B cell (primary cell): ENCODE results near the gene SRRM5. TPM values are rescaled to one million over a fixed set of nuclear protein-coding genes. Genes with fewer than 3 reads are reported as not detected.

Source experiments
- ATAC-seq: fragments of 200-7000 bp; cut with Tn5 transposase; one replicate; pipeline ENCODE4 v1.10.0; 2021; ENCODE audit warnings: low read depth, mild to moderate bottlenecking, moderate number of reproducible peaks, moderate library complexity
- CTCF ChIA-PET: fragments of 350-600 bp; sonication (Branson Sonifier 250); formaldehyde crosslinking; loops from one replicate; lab custom pipeline; 2021; ENCODE audit warnings: antibody characterized with exemption, inconsistent platforms; lab: Charles Lee
- POLR2A ChIA-PET: fragments of 350-600 bp; sonication (Branson Sonifier 250); formaldehyde crosslinking; loops from one replicate; lab custom pipeline; 2021; ENCODE audit warnings: antibody characterized with exemption; lab: Charles Lee
- DNase-seq: peaks from one replicate; pipeline ENCODE4 v3.0.0; 2013
- H2AFZ ChIP-seq: 2 replicates; pipeline ENCODE4 v1.6.1; 2012; ENCODE audit warnings: mild to moderate bottlenecking, low read depth, low read length; ENCODE audit not compliant: insufficient read depth, poor library complexity, severe bottlenecking
- H3K27ac ChIP-seq, 2 donors: 1 replicate in 1 of 2; 2 replicates in 1 of 2; pipeline ENCODE4 v1.5.1; 2012 to 2013; ENCODE audit warnings: low read length in 2 of 2, mild to moderate bottlenecking in 2 of 2, moderate library complexity in 1 of 2
- H3K27me3 ChIP-seq, 4 experiments: fragments of 200-600 bp in 1 of 4; sonication (generic) in 1 of 4; replicated peaks in 1 of 4; 1 replicate in 2 of 4; 2 replicates in 2 of 4; pipeline versions ENCODE4 v1.6.1 to v1.7.0; 2013 to 2016; ENCODE audit warnings: low read length in 3 of 4, mild to moderate bottlenecking in 2 of 4, mixed read lengths in 1 of 4, moderate library complexity in 1 of 4; ENCODE audit not compliant: insufficient read depth in 4 of 4, control insufficient read depth in 3 of 4; ENCODE audit errors: control extremely low read depth in 1 of 4
- H3K36me3 ChIP-seq, 2 experiments: replicated peaks in 1 of 2; 1 replicate in 1 of 2; 2 replicates in 1 of 2; pipeline versions ENCODE4 v1.6.1 to v1.7.1; 2013; ENCODE audit warnings: low read length in 1 of 2; ENCODE audit not compliant: insufficient read depth in 2 of 2, control insufficient read depth in 1 of 2; ENCODE audit errors: control extremely low read depth in 1 of 2, extremely low read depth in 1 of 2
- H3K4me1 ChIP-seq, 2 donors: fragments of 200-600 bp in 1 of 2; sonication (generic) in 1 of 2; 1 replicate in 1 of 2; 2 replicates in 1 of 2; pipeline versions ENCODE4 v1.5.1 to v1.6.1; 2013 to 2017; ENCODE audit warnings: low read length in 2 of 2; ENCODE audit not compliant: control insufficient read depth in 2 of 2, insufficient read depth in 2 of 2
- H3K4me2 ChIP-seq: replicated peaks from 2 replicates; pipeline ENCODE3; 2012; ENCODE audit warnings: mild to moderate bottlenecking, low read depth, low read length; ENCODE audit not compliant: poor library complexity, severe bottlenecking
- H3K4me3 ChIP-seq, 5 experiments: fragments of 200-600 bp in 1 of 5; sonication (generic) in 1 of 5; 1 replicate in 3 of 5; 2 replicates in 2 of 5; pipeline versions ENCODE4 v1.5.1 to v1.7.0; 2011 to 2016; ENCODE audit warnings: low read length in 4 of 5, mild to moderate bottlenecking in 4 of 5, low read depth in 2 of 5, control low read depth in 1 of 5, moderate library complexity in 1 of 5; ENCODE audit not compliant: insufficient read depth in 1 of 5; ENCODE audit errors: control extremely low read depth in 1 of 5, extremely low read depth in 1 of 5
- H3K79me2 ChIP-seq: fragments of 200-600 bp; sonication (generic); one replicate; pipeline ENCODE4 v1.6.0; 2016; ENCODE audit warnings: low read length; ENCODE audit not compliant: control insufficient read depth, insufficient read depth
- H3K9ac ChIP-seq: fragments of 200-600 bp; sonication (generic); 2 replicates; pipeline ENCODE4 v1.6.1; 2017; ENCODE audit warnings: mild to moderate bottlenecking, low read length, moderate library complexity
- H3K9me3 ChIP-seq, 3 donors: one replicate each; pipeline versions ENCODE4 v1.6.1 to v1.7.1; 2013; ENCODE audit warnings: low read length in 2 of 3; ENCODE audit not compliant: control insufficient read depth in 2 of 3, insufficient read depth in 1 of 3; ENCODE audit errors: control extremely low read depth in 1 of 3
- H4K20me1 ChIP-seq: 2 replicates; pipeline ENCODE4 v1.6.0; 2012; ENCODE audit warnings: mild to moderate bottlenecking, low read length; ENCODE audit not compliant: insufficient read depth, control insufficient read depth, poor library complexity, severe bottlenecking
- H3K27ac Mint-ChIP-seq: one replicate; pipeline ENCODE4 v1.8.0; 2021; ENCODE audit warnings: mixed read lengths
- H3K27me3 Mint-ChIP-seq: one replicate; pipeline ENCODE4 v1.8.0; 2021; ENCODE audit warnings: mixed read lengths
- H3K4me1 Mint-ChIP-seq: one replicate; pipeline ENCODE4 v1.8.0; 2021; ENCODE audit warnings: mixed read lengths
- H3K4me3 Mint-ChIP-seq: one replicate; pipeline ENCODE4 v1.8.0; 2021; ENCODE audit warnings: mixed read lengths
- H3K9me3 Mint-ChIP-seq: one replicate; pipeline ENCODE4 v1.8.0; 2022; ENCODE audit warnings: mixed read lengths; ENCODE audit not compliant: insufficient read depth
- CTCF ChIP-seq: fragments of 200-600 bp; IDR thresholded peaks from one replicate; pipeline ENCODE4 v1.8.0; 2022; ENCODE audit warnings: antibody characterized with exemption, mild to moderate bottlenecking
- EZH2 ChIP-seq: IDR thresholded peaks from 2 replicates; pipeline ENCODE4 v1.6.1; 2012; ENCODE audit warnings: borderline replicate concordance, low read depth, mild to moderate bottlenecking, moderate library complexity, low read length; ENCODE audit not compliant: insufficient read depth, poor library complexity, severe bottlenecking
- WGBS: methylation state at CpG from one replicate; pipeline ENCODE4 v1.1.5; 2013; ENCODE audit warnings: missing lambda C conversion rate; ENCODE audit not compliant: insufficient coverage; 5-methylcytosine and 5-hydroxymethylcytosine counted together
- intact Hi-C: fragments of 100-400 bp; cut with micrococcal nuclease; formaldehyde crosslinking; loops from one replicate; pipeline ENCODE4 v1.10.0; 2022
- polyA plus RNA-seq: library from polyadenylated mRNA; depleted of rRNA; stranded (reverse); fragments of >200 nt; gene quantifications from 2 replicates; pipeline ENCODE4 v1.2.3, GENCODE V29; 2012
- total RNA-seq, 2 donors: library from RNA; stranded (reverse); fragments of 120-200 nt in 1 of 2; gene quantifications; 1 replicate in 1 of 2; 2 replicates in 1 of 2; pipeline versions ENCODE4 v1.2.3 to v1.2.4, GENCODE V29; 2013 to 2022

Gene SRRM5
- total and polyA plus RNA-seq, 2 donors (not counting 1 experiment from before 2014, with no cell fraction given) = 0.64 to 1.4 TPM

- Histone ChIP-seq H3K27me3 (peaks cover 0 to 59% (median 18%) of the 10 kb centered on the region in 4 experiments), H3K79me2 (no peaks in the 10 kb centered on the region), H2AFZ (peak overlapping the region; percentile 65), H3K4me3 (no peak overlapping the region), H3K36me3 (no peaks in the 10 kb centered on the region), H4K20me1 (no peaks in the 10 kb centered on the region), H3K9me3 (no peaks in the 10 kb centered on the region), H3K4me1 (peaks cover 20 to 26% of the 10 kb centered on the region in 2 donors), H3K9ac (no peak overlapping the region), H3K27ac (no peak overlapping the region), H3K4me2 (peak overlapping the region; percentile 97)
- WGBS = 77% methylated on average over 6 of the region's 13 CpGs
- no peak for ATAC-seq
- Mint-ChIP-seq H3K4me3 (peak overlapping the region; percentile 80), H3K9me3 (no peaks in the 10 kb centered on the region), H3K4me1 (peaks cover 25% of the 10 kb centered on the region), H3K27ac (peak overlapping the region; percentile 16), H3K27me3 (peaks cover 36% of the 10 kb centered on the region)
- ChIA-PET POLR2A (no interaction called here), CTCF (no interaction called here)
- peak; percentile 65 for DNase-seq
- no peak for TF ChIP-seq CTCF
- no peak for TF ChIP-seq EZH2
- intact Hi-C loops = loop anchor here (2.0 kb wide), 1 partner anchor 20 kb away; the partner anchor contains the start of gene ZNF428
These were observed 26.5 kb downstream of the SRRM5 start for GRCh38 chr19:43638214-43638994.

- H3K9me3 Mint-ChIP-seq = no peaks in the 10 kb centered on the region
These were observed 27.2 kb downstream of the SRRM5 start for GRCh38 chr19:43638995-43639518.

More at GRCh38 chr19:43638995-43639518, 27.2 kb downstream of the SRRM5 start:
- Histone ChIP-seq H3K4me1 (peaks cover 20 to 26% of the 10 kb centered on the region in 2 donors), H3K27me3 (peaks cover 0 to 56% (median 18%) of the 10 kb centered on the region in 4 experiments), H3K4me2 (peak overlapping the region; percentile 97), H3K27ac (no peak overlapping the region), H3K36me3 (no peaks in the 10 kb centered on the region), H3K79me2 (no peaks in the 10 kb centered on the region), H3K4me3 (peak overlapping the region in 2 of 5 experiments; percentile 19 to 29), H4K20me1 (no peaks in the 10 kb centered on the region), H3K9ac (peak overlapping the region; percentile 53), H2AFZ (peak overlapping the region; percentile 65), H3K9me3 (no peaks in the 10 kb centered on the region)
- ChIA-PET POLR2A (interaction anchor here (0.6 kb wide), 1 partner anchor 12 kb away, joined by 5 read pairs; no protein-coding TSS in a partner anchor), CTCF (no interaction called here)
- no peak for DNase-seq
- WGBS = 12% methylated on average over 16 of the region's 18 CpGs
- intact Hi-C loops = loop anchor here (2.0 kb wide), 1 partner anchor 20 kb away; the partner anchor contains the start of gene ZNF428
- no peak for TF ChIP-seq EZH2
- no peak for TF ChIP-seq CTCF
- Mint-ChIP-seq H3K4me3 (peak overlapping the region; percentile 80), H3K4me1 (peaks cover 25% of the 10 kb centered on the region), H3K27ac (peak overlapping the region; percentile 16), H3K27me3 (peaks cover 35% of the 10 kb centered on the region)
- ATAC-seq = no peak
